ENCODE results near the gene ZNF366.
"Not testable (repeated sequence)": the region's sequence is repeated elsewhere in the genome, so short reads cannot be mapped to it uniquely, and the experiment has no call there.

The ZNF366 gene

DNA sequence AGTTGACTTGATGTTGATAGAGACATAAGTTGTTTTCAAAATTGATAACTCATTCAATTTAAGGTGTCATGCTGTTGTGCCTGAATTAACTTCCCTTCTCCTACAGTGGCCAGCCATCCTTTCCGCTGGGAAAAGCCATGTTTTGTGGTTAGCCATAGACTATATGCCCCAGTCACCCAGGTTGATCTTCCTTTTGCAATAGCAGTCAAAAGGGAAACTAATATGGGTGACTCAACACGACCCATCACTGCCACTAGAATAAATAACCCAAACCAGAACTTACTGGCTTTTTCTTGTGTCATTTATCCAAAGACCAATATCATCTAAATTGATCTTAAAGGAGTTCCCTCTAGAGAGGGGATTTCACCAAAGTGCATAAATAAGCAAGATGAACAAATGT lies 99.7 kb downstream of the ZNF366 start:
- H3K4me3 ChIP-seq (ENCODE audit: low read depth, low read length) = no peak overlapping the region
- TF ChIP-seq, protein P1, sequence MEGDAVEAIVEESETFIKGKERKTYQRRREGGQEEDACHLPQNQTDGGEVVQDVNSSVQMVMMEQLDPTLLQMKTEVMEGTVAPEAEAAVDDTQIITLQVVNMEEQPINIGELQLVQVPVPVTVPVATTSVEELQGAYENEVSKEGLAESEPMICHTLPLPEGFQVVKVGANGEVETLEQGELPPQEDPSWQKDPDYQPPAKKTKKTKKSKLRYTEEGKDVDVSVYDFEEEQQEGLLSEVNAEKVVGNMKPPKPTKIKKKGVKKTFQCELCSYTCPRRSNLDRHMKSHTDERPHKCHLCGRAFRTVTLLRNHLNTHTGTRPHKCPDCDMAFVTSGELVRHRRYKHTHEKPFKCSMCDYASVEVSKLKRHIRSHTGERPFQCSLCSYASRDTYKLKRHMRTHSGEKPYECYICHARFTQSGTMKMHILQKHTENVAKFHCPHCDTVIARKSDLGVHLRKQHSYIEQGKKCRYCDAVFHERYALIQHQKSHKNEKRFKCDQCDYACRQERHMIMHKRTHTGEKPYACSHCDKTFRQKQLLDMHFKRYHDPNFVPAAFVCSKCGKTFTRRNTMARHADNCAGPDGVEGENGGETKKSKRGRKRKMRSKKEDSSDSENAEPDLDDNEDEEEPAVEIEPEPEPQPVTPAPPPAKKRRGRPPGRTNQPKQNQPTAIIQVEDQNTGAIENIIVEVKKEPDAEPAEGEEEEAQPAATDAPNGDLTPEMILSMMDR (IDR thresholded peaks at IDR 0.05; ENCODE audit: low read depth, low read length) = no peak
- no peaks in the 10 kb centered on the region for H3K4me1 ChIP-seq
- no peak for DNase-seq
- H3K9me3 ChIP-seq = no peaks in the 10 kb centered on the region
- H3K27me3 ChIP-seq = no peaks in the 10 kb centered on the region
- H3K36me3 ChIP-seq = no peaks in the 10 kb centered on the region

DNA sequence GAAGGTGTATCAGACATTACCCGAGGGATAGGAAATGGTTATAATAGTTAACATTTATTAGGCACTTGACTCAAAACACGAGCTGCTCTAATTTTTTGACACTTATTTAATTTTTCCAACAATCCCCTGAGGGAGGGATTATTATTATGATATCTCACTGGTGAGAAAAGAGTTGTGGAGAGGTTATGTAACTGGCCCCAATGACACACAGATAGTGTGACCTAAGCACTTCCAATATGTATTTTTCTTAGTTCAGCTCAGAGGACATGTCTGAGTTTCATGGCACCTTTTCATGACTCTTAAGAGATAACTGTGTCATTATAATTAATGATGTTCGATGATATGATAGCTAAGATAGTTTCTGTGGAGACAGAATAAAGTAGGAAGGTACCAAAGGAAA lies 100.1 kb downstream of the ZNF366 start:
- DNase-seq = no peak
- Histone ChIP-seq H3K27me3 (no peaks in the 10 kb centered on the region), H3K4me3 (ENCODE audit: low read depth, low read length) (no peak overlapping the region), H3K36me3 (no peaks in the 10 kb centered on the region), H3K9me3 (peaks cover under 1% of the 10 kb centered on the region; the same call in 1 of the 2 replicates), H3K4me1 (no peaks in the 10 kb centered on the region)
- TF ChIP-seq, protein P1 (IDR thresholded peaks at IDR 0.05; ENCODE audit: low read depth, low read length) = no peak

DNA sequence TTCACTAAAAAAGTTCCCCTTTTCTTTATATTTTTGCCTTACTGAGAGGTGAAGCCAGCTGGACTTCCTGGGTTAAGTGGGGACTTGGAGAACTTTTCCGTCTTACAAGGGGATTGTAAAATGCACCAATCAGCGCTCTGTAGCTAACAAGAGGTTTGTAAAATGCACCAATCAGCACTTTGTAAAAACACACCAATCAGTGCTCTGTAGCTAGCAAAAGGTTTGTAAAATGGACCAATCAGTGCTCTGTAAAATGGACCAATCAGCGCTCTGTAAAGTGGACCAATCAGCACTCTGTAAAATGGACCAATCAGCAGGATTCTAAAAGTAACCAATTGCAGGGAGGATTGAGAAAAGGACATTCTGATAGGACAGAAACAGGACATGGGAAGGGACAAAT lies 102.4 kb downstream of the ZNF366 start:
- not testable (repeated sequence) for DNase-seq; H3K27me3 ChIP-seq; H3K4me3 ChIP-seq (ENCODE audit: low read depth, low read length); H3K4me1 ChIP-seq; H3K9me3 ChIP-seq; H3K36me3 ChIP-seq

DNA sequence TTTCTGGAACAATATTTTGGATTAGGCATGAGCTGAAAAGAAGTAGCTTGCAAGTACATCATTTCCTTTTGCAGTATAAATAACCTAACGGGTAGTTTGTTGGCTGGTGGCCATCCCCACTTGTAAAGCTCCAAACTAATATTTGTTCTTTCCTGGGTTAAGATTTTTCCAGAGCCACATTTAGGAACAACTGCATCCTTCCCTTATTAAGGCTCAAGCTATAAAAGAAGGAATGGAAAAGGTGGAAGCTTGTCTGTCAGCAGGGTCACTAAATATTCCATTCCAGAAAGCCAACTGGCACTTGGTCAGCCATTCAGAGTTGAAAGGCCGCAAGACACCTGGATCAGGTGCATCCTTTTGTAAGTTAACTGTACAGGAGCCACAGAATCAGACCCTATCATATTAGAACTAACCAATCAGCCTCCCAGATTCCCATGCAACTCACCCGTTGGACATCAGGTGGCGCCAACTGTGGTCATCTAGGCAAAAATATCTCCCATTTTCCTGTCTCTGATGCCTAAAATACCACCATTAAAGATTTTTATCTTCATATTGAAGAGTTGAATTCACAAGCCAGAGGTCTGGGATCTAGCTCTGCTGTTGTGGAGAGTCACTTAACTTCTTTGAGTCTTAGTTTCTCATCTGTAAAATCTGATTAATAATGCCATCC lies 104.1 kb downstream of the ZNF366 start:
- no peak for DNase-seq
- Histone ChIP-seq H3K9me3 (peaks cover 8% of the 10 kb centered on the region), H3K36me3 (no peaks in the 10 kb centered on the region), H3K4me3 (ENCODE audit: low read depth, low read length) (no peak overlapping the region), H3K27me3 (no peaks in the 10 kb centered on the region), H3K4me1 (no peaks in the 10 kb centered on the region)
- TF ChIP-seq, protein P1 (IDR thresholded peaks at IDR 0.05; ENCODE audit: low read depth, low read length) = peak; percentile 56

DNA sequence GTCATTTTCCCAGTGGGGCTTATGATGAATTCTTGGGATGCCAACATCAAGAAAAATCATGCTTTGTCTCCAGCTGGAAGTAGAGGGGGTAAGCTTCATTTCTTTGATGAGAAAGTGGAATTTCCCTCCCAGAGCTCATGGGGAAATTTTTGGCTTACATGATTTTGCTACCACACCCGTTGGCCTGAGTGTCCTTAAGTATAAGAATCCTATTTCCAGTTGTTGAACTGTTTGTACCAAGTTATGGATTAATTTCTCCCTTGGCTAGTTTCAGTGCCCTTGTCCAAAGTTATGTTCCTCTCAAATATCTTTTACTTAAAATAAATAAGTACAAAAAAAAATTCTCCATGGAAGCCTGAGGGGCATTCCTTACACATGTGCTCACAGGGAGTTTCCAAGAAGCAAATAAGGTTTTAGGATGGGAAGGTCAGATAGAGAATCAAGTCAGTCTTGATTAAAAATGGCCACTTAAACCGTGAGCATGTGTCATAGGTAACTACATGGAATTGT lies 104.8 kb downstream of the ZNF366 start:
- no peak for DNase-seq
- H3K4me1 ChIP-seq = no peaks in the 10 kb centered on the region
- peaks cover 8% of the 10 kb centered on the region for H3K9me3 ChIP-seq
- no peaks in the 10 kb centered on the region for H3K36me3 ChIP-seq
- H3K27me3 ChIP-seq = no peaks in the 10 kb centered on the region
- TF ChIP-seq, protein P1 (IDR thresholded peaks at IDR 0.05; ENCODE audit: low read depth, low read length) = no peak
- no peak overlapping the region for H3K4me3 ChIP-seq (ENCODE audit: low read depth, low read length)

DNA sequence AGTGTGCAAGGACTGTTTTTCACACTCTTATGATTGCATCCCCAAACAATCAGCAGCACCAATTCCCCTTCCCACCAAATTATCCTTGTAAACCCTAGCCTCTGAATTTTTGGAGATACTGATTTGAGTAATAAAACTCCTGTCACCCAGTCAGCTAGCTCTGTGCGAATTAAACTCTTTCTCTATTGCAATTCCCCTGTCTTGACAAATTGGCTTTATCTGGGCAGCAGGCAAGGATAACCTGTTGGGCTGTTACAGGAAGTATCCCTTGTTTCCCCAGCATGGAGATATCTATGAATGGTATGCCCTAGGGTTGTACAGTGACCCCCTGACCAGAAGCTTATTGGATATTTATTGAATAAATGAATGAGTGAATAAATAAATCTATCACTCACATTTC lies 106.3 kb downstream of the ZNF366 start:
- Histone ChIP-seq H3K4me3 (ENCODE audit: low read depth, low read length) (no peak overlapping the region), H3K4me1 (no peaks in the 10 kb centered on the region), H3K27me3 (no peaks in the 10 kb centered on the region), H3K36me3 (no peaks in the 10 kb centered on the region), H3K9me3 (peaks cover 8% of the 10 kb centered on the region)
- TF ChIP-seq, protein P1 (IDR thresholded peaks at IDR 0.05; ENCODE audit: low read depth, low read length) = no peak
- no peak for DNase-seq

All from BE2C (cell line).